Psoas muscle (tissue), 8 donors: ENCODE results near the gene TBPL1. TPM values are rescaled to one million over a fixed set of nuclear protein-coding genes. Genes with fewer than 3 reads are reported as not detected.
"Not testable (repeated sequence)": the region's sequence is repeated elsewhere in the genome, so short reads cannot be mapped to it uniquely, and the experiment has no call there.

Experiments used
- ATAC-seq, 4 donors: fragments of 200-7000 bp; cut with Tn5 transposase; one replicate each; pipeline ENCODE4 v1.9.1; 2020; ENCODE audit warnings: moderate library complexity in 3 of 4, mild to moderate bottlenecking in 2 of 4
- DNase-seq, 2 donors: peaks; one replicate each; pipeline ENCODE4 v3.0.0-alpha.2; 2020
- H3K27ac ChIP-seq: fragments of 200-600 bp; one replicate; pipeline ENCODE4 v1.8.0; 2022
- H3K27me3 ChIP-seq, 3 donors: fragments of 200-600 bp in 1 of 3; one replicate each; pipeline versions ENCODE4 v1.6.1 to v1.8.0; 2013 to 2022; ENCODE audit warnings: low read length in 2 of 3, mild to moderate bottlenecking in 2 of 3, moderate library complexity in 1 of 3; ENCODE audit not compliant: insufficient read depth in 3 of 3
- H3K36me3 ChIP-seq, 2 donors: fragments of 200-600 bp in 1 of 2; one replicate each; pipeline versions ENCODE4 v1.6.1 to v1.8.0; 2013 to 2022; ENCODE audit warnings: low read depth in 1 of 2, mild to moderate bottlenecking in 1 of 2, moderate library complexity in 1 of 2; ENCODE audit not compliant: insufficient read depth in 1 of 2
- H3K4me1 ChIP-seq: fragments of 200-600 bp; one replicate; pipeline ENCODE4 v1.8.0; 2022
- H3K4me3 ChIP-seq: fragments of 200-600 bp; one replicate; pipeline ENCODE4 v1.8.0; 2022; ENCODE audit warnings: mild to moderate bottlenecking
- H3K9me3 ChIP-seq: fragments of 200-600 bp; one replicate; pipeline ENCODE4 v1.8.0; 2022
- CTCF ChIP-seq: fragments of 200-600 bp; IDR thresholded peaks from one replicate; pipeline ENCODE4 v1.8.0; 2022; ENCODE audit warnings: antibody characterized with exemption
- WGBS, 3 donors: extraction: QIAGEN DNeasy Blood & Tissue Kit; methylation state at CpG; one replicate each; pipeline versions ENCODE4 v1.1.6 to v1.1.7; 2013; 5-methylcytosine and 5-hydroxymethylcytosine counted together
- intact Hi-C, 2 donors: fragments of 100-400 bp; cut with DNase I; formaldehyde crosslinking; loops; one replicate each; pipeline versions ENCODE4 v1.11.0 to v1.14.2; 2022
- polyA plus RNA-seq, 3 donors: library from polyadenylated mRNA; stranded (reverse); fragments of 200-250 nt; gene quantifications; one replicate each; pipeline ENCODE4 v1.2.3, GENCODE V29; 2013
- total RNA-seq, 4 donors: library from RNA; stranded (reverse); fragmentation: NEBNext Ultra II Directional in 2 of 4; extraction: Animal tissue kit (Norgen Biotek cat#: 25700) in 2 of 4; gene quantifications; one replicate each; pipeline versions ENCODE4 v1.2.1 to v1.2.4, GENCODE V29; 2021 to 2023
- donor health status: healthy with polysubstance abuse.
- donor health status: DM: no; HTN: no; CAD: no; lungs with moderate emphysema.
- donor health status: Bipolar disorder and iron deficiency.
- donor health status: healthy.
- donor health status: DM: yes; HTN: yes; CAD: no.
- donor health status: DM: no; HTN: no; CAD: no.
- donor health status: DM: no; HTN: no; CAD: no.
- donor health status: DM: yes; HTN: yes; CAD: no.

TBPL1 gene
- total and polyA plus RNA-seq, 7 donors = 7.5 to 17.7 (median 11.0) TPM

- Histone ChIP-seq H3K4me1 (no peaks in the 10 kb centered on the region), H3K27ac (no peak overlapping the region), H3K36me3 (no peaks in the 10 kb centered on the region), H3K27me3 (peaks cover 0 to 3% (median 0%) of the 10 kb centered on the region in 3 donors), H3K9me3 (no peaks in the 10 kb centered on the region), H3K4me3 (no peak overlapping the region)
- ATAC-seq (peak; percentile 80 to 96 (median 94)), DNase-seq (peak in 1 of 2 donors; percentile 29)
- intact Hi-C loops = loop anchor here (1.0 to 10.0 kb wide), 4 partner anchors 48 to 175 kb away; no protein-coding TSS in a partner anchor
- WGBS, 3 donors = 17 to 20% (median 19%) methylated on average over 6 of the region's 6 CpGs
- peak; percentile 85 for TF ChIP-seq CTCF
Observed at GRCh38 chr6:133923938-133924593, 29.0 kb upstream of the TBPL1 start.

GRCh38 chr6:133931221-133931620 is 21.8 kb upstream of the TBPL1 start:
- H3K27ac ChIP-seq, H3K9me3 ChIP-seq, ATAC-seq, H3K4me1 ChIP-seq, H3K27me3 ChIP-seq, intact Hi-C loops, DNase-seq, H3K36me3 ChIP-seq, H3K4me3 ChIP-seq: not testable (repeated sequence)
- WGBS, 3 donors = 72 to 79% (median 78%) methylated on average over 6 of the region's 6 CpGs

GRCh38 chr6:133936352-133936751 is 16.7 kb upstream of the TBPL1 start:
- H3K27me3 ChIP-seq, H3K4me3 ChIP-seq, ATAC-seq, H3K4me1 ChIP-seq, intact Hi-C loops, H3K36me3 ChIP-seq, H3K27ac ChIP-seq, H3K9me3 ChIP-seq, DNase-seq: not testable (repeated sequence)
- 88 to 92% (median 90%) methylated on average over 3 of the region's 3 CpGs for whole genome bisulfite sequencing, 3 donors

GRCh38 chr6:133937909-133938308 is 15.1 kb upstream of the TBPL1 start:
- H3K4me3 ChIP-seq = no peak overlapping the region
- H3K4me1 ChIP-seq = no peaks in the 10 kb centered on the region
- DNase-seq (no peak), ATAC-seq (no peak)
- H3K36me3 ChIP-seq = no peaks in the 10 kb centered on the region
- no peaks in the 10 kb centered on the region for H3K27me3 ChIP-seq
- H3K27ac ChIP-seq = no peak overlapping the region
- H3K9me3 ChIP-seq = no peaks in the 10 kb centered on the region
- TF ChIP-seq CTCF = no peak
- intact Hi-C loops = no loop called here

GRCh38 chr6:133938533-133938932 is 14.5 kb upstream of the TBPL1 start:
- no peak for TF ChIP-seq CTCF
- DNase-seq (no peak), ATAC-seq (no peak)
- Histone ChIP-seq H3K27ac (no peak overlapping the region), H3K36me3 (no peaks in the 10 kb centered on the region), H3K4me1 (no peaks in the 10 kb centered on the region), H3K9me3 (no peaks in the 10 kb centered on the region), H3K27me3 (no peaks in the 10 kb centered on the region), H3K4me3 (no peak overlapping the region)
- intact Hi-C loops = no loop called here
- 92 to 100% (median 99%) methylated on average over 1 of the region's 1 CpG for WGBS, 3 donors
